ENCODE data around the gene EFNB2. TPM values are rescaled to one million over a fixed set of nuclear protein-coding genes. Genes with fewer than 3 reads are reported as not detected.

The EFNB2 gene, protein sequence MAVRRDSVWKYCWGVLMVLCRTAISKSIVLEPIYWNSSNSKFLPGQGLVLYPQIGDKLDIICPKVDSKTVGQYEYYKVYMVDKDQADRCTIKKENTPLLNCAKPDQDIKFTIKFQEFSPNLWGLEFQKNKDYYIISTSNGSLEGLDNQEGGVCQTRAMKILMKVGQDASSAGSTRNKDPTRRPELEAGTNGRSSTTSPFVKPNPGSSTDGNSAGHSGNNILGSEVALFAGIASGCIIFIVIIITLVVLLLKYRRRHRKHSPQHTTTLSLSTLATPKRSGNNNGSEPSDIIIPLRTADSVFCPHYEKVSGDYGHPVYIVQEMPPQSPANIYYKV
- 6.4 and 7.4 TPM in 2 replicates for total RNA-seq

DNA sequence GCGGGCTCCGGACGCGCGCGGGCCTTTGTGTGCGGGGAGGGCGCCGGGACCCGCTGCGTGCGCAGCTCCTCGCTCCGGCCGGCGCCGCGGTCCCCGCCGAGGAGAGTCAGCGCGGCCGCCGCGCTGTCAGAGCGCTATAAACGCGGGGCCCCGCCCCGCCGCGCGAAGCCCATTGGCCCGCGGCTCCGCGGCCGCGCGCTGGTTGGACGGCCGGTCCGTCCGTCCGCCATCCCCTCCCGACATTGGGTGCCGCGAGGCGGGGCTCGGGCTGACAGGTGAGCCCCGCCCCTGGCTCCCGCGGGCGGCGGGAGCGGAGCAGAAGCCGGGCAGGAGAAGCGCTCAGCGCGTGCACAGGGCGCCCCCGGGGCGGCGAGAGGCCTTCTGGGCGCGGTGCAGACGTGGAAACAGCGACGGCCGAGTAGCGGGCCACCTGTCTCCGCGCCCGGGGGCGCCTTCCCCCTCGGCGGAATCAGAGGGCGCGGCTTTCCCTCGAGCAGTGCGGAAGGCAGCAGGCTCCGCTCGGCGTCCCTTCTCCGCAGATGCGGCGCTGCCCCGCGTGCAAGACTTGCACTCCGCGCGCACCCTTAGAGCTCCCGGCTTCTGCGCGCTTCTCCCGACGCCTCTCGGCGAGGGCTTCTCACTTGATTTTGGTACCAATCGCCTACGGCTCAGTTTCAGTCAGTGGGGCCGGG is at the start of gene EFNB2:
Gene EFNB2, minus strand, starts transcription at position 111 of the 692 bp plus-strand sequence. CDS start 698 bp downstream, outside the sequence.

DNA sequence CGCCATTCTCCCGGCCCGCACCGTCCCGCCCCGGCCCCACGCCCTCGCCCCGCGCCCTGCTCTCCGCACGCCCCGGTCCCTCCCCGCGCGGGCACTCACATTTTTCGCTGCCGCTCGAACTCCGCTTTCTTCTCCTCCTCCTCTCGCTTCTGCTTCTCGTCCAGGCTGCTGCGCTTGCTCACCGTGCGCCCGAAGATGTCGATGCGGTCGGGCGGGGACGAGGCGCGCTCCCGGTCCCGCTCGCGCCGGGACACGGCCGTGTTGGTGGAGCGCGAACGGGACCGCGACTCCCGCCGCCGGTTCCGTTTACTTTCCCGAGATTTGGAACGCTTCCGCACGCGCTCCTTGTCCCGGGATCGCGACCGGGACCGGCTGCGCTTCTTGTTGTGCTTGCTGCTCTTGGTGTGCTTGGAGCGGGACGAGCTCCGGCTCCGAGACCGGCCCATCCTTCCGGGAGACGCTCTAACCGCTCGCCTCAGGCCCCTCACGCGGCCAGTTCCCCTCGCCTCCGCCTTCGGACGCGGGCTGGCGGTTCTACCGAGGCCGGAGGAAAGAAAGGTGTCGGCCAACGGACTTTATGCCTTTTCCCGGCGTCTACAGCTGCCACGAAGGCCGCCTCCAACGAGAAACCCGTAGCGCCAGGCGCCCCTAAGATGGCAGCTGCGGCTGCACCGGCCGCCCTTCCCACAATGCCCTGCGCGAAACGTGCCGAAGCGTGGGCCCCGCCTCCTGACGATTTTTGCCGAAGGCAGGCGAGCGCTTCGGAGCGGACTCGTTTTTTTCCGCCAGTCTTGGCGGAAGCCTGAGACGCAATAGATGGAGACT is 32.2 kb upstream of the EFNB2 start, which contains the start of gene ARGLU1:
Gene ARGLU1, minus strand, starts transcription at position 664 of the 825 bp plus-strand sequence. Its CDS starts 218 bp downstream, at position 446.

Other genes starting within 250 kb of the EFNB2 start
- gene ARGLU1, start 32.5 kb upstream of the EFNB2 start, total RNA-seq = 26.1 and 30.7 TPM in 2 replicates

All from smooth muscle cell of the pulmonary artery (primary cell).